RPMI8226 (cell line): Measurements from ENCODE around the gene POLK.
"Not testable (repeated sequence)": the region's sequence is repeated elsewhere in the genome, so short reads cannot be mapped to it uniquely, and the experiment has no call there.

ENCODE experiments used
- DNase-seq: peaks from one replicate; pipeline ENCODE4 v3.0.0-alpha.2; 2015

The POLK gene

DNA sequence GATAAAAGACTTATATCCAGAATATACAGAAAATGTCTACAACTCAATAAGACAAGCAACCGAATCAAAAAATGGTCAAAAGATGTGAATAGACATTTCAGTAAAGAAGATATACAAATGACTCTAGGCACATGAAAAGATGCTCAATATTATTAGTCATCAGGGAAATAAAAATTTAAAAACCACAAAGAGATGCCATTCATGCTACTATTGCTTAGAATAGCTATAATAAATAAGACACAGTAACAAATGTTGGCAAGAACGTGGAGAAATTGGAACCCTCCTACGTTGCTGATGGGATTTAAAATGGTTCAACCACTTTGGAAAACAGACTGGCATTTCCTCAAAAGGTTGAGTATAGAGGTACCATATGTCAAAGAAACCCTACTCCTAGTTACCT is 39.8 kb downstream of the POLK start:
- no peak for DNase-seq

DNA sequence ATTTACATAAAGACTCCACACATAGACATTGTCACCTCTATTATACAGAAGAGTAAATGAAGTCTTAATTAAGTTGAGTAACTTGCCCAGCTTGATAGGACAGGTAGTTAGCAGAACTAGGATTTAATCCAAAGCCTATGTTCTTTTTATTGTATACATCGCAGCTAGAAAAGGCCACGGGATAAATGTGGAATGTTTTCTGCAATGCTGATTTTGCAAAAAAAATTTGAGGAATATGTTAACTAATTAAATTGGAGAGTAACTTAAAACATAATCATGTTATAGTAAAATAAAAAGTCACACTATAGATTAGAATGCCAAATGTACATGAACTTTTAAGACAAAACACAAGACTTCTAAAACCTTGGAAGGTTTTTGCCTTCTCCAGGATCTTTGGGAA is 41.1 kb downstream of the POLK start:
- no peak for DNase-seq

DNA sequence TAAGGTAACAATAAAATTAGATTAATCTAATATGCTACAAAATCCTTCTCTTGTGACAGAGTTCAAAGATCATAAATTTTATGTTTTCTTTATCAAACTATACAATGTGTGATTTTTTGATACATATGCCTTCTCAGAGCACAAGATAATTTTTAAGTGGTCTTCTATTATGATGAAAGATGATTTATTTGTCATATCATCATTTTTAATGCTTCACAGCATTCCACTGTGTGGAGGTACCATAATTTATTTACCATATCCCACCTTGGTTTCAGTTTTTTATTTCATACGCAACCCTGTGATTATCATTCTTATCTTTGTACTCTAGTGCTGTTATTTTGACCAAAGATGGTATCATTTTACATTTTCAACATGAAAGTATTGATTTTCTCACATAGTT is 41.7 kb downstream of the POLK start:
- DNase-seq, result no peak

DNA sequence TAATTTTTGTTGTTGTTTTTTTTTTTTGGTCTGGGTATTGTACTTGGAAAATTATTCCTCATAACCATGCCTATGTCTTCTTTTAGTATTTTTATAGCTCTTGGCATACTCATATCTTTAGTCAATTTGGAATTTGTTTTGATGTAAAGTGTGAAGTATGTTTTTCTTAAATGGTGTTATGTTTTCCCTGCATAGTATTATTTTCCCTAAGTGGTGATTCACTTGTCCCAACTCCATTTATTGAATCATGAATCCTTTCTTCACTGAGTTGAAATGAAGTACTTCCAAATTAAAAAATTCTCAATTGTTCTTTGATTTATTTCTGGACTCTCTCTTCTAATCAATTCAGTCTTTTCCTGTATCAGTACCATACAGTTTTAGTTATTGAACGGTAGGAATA is 46.5 kb downstream of the POLK start:
- no peak for DNase-seq

DNA sequence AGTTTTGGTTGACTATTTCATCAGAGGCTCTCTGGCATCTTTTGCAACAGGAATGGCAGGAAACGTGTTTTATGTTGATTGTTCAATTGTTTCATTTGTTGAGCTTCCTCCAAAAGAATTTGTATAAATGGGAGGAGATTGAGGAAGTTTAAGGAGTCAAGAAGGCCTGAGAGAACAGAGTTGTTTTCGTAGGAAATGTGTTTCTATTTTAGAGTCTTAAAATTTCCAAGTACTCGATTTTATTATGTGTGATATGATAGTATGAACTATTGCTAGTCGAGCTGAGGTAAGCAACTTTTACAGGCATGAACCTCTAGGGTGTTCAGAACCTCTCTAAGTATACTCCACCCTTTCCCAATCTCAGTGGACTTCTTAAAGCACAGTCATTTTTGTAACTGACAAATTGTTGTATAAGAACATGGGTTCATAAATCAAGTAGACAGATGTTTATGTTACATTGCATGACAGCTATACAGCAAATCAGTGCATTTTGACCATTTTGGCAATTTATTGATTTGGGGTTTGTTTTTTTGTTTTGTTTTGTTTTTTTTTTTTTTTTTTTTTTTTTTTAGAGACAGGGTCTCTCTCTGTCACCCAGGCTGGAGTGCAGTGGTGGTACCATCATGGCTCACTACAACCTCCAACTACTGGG is 47.4 kb downstream of the POLK start:
- DNase-seq, result no peak

DNA sequence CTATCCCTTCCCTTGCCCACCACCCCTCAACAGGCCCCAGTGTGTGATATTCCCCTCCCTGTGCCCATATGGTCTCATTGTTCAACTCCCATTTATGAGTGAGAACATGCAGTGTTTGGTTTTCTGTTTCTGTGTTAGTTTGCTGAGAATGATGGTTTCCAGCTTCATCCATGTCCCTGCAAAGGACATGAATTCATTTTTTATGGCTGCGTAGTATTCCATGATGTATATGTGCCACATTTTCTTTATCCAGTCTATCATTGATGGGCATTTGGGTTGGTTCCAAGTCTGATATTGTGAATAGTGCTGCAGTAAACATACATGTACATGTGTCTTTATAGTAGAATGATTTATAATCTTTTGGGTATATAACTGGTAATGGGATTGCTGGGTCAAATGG is 49.0 kb downstream of the POLK start:
- not testable (repeated sequence) for DNase-seq

DNA sequence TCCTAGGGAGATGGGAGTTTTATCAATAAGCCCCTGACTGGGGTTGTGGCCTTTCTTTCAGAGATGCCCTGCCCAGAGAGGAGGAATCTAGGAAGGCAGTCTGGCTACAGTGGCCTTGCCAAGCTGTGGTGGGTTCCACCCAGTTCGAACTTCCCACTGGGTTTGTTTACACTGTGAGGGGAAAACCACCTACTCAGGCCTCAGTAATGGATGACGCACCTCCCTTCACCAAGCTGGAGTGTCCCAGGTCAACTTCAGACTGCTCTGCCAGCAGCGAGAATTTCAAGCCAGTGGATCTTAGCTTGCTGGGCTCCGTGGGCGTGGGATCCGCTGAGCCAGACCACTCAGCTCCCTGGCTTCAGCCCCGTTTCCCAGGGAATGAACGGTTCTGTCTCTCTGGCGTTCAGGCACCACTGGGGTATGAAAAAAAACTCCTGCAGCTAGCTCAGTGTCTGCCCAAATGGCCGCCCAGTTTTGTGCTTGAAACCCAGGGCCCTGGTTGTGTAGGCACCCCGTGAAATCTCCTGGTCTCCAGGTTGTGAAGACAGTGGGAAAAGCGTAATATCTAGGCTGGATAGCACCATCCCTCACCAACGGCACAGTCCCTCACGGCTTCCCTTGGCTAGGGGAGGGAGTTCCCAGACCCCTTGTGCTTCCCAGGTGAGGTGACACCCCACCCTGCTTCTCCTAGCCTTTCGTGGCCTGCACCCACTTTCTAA is 54.5 kb downstream of the POLK start:
- DNase-seq, result not testable (repeated sequence)

DNA sequence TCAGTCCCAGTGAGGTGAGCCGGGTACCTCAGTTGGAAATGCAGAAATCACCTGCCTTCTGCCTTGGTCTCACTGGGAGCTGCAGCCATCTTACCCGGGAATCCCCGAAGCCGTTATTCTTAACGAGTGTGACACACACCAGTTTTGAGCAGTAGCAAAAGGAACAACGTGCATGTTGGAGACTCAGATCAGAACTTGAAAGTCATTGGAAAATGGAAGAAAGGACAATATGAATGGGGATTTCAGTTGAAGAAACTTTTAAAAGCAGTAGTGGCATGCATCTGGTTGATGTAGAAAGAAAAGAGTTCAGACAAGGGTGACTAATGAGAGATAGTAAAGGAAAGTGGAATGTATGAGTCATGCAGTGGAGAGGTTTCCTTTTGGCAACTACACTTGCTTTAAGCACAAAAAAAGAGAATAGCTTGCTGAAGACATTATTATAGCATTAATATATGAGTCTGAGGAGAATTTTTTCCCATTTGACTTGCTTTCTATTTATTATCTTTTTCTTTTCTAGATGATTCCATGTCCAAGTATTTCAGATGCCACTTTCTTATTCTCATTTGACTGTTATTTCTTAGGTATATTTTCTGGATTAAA is 55.1 kb downstream of the POLK start:
- DNase-seq, result no peak

DNA sequence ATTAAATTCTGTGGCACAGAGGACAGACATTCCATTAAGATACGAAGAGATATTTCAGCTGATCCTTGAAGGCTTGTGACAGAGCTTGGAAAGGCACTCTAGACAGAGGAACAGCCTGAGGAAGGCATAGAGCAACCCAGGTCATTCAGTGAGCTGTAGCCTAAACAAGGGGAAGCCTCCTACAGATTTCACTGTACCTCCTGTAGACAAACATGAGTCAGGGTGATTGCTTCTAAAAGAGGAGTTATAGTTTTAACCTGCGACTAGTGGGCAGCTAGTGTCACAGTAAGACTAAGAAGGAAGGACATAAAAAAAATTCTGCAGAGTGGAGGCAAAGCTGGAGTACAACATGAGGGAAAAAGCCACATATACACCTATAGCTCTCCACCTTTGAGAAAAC is 56.0 kb downstream of the POLK start:
- DNase-seq, result no peak

DNA sequence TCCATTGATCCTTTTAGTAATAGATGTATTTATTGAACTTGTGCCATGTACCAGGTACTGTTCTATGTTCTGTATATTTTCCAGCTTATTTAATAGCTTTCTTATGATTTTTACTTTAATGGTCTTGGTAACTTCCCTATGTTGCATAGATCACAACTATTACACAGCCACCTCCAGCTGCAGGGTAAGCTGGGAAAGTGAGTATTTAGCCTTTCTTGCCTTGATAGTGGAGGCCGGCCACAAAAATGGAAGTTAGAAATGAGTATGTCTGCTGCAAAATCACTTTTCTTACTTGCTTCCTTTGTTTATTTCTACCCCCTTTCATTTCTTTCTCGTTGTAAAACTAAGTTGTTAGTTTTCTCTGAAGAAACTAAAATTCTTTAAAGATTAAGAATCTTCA is 56.5 kb downstream of the POLK start:
- no peak for DNase-seq

DNA sequence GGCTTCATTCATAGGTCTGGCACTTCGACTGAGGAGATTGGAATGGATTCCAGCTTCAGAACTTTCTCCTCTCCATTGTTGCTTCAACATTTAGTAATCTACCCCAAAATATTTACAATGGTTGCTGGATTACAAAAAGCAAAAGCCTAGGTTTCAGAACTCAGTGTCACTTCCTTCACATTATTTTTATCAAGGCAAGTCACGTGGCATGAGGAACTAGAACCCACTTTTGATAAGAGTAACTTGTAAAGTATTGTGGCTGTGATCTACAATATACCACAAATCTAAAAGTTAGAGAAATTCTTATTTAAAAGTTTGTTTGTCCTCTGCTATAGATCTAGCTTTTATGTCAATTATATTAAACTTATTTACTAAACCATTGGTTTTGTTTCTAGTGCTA is 59.9 kb downstream of the POLK start:
- no peak for DNase-seq

DNA sequence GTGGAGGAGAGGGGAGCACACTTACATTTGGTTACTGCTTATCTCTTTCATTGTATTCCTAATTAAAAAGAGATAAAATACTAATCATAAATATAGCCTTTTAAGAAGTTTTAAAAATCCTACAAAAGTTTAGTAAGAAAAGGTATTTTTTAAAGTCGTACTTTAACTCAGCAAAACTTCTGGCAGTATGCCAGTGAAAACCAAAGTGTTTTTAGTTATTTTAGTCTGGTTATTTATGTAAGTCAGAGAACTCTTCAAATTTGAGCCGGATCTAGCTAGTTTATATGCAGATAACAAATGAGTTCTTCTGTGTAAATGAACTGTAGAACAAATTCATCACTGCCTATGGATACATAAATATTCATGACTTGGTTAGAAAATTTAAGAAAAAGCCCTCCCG is 63.1 kb downstream of the POLK start:
- DNase-seq, result no peak

DNA sequence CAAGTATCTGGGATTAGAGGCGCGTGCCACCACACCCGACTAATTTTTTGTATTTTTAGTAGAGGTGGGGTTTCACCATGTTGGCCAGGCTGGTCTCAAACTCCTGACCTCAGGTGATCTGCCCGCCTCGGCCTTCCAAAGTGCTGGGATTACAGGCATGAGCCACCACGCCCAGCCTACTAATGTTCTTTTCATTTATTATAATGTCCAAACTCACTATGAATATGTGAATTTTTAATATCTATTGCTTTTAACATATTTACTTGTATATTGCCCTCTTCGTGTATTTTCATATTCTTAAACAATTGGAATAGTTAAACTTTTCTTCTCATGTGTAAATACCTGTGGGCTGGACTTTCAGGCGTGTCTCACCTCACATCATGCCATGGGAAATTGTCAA is 66.6 kb downstream of the POLK start:
- not testable (repeated sequence) for DNase-seq

DNA sequence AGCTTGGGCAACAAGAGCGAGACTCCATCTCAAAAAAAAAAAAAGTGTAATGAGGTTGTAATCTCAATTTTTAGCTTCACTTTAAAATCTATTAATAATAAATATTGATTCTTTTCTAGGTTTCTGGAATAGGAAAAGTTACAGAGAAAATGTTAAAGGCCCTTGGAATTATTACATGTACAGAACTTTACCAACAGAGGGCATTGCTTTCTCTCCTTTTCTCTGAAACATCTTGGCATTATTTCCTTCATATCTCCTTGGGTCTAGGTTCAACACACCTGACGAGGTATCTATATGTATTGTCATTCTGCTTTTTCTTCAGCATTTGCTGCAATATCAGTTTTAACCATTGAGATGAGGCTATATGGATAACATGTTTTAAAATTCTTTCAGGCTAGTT is 73.0 kb downstream of the POLK start:
- no peak for DNase-seq

DNA sequence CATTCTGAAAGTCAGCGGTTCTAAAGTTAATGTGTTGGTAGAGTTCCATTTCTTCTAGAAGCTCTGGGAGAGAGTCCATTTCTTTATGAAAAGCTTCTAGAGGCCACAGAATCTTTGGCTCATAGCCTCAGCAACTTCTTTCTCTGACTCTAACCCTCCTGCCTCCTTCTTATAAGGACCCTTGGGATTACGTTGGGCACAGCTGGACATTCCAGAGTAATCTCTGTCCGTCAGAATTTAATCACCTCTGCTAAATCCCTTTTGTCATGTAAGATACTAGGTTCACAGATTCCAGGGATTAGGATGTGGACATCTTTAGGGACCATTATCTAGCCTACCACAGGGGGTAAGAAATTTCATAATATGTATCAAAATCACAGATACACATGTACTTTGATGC is 77.0 kb downstream of the POLK start:
- no peak for DNase-seq

DNA sequence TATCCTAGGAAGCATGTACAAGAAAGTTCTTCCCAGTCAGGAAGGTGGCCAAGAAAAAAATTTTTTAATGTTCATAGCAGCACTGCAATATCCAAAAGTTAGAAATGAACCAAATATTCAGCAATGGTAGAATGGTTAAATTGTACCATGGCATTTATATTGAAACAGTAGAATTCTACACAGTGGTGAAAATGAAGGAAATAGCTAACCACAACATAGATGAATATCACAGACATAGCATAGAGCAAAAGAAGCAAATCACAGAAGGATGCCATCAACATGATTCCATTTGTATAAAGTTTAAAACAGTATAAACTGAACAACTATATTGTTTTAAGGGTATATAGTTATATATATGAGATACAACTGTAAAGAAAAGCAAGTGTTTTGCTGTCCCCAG is 88.8 kb downstream of the POLK start:
- DNase-seq, result no peak

DNA sequence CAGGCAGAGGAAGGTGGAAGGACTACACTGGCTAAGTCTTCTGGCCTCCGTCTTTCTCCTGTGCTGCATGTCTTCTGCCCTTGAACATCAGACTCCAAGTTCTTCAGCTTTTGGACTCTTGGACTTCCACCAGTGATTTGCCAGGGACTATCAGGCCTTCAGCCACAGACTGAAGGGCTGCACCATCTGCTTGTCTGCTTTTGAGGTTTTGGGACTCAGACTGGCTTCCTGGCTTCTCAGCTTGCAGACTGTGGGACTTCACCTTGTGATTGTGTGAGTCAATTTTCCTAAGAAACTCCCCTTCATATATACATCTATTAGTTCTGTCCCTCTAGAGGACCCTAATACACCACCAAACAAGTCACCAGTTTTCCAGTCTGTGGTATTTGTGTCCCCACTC is 89.9 kb downstream of the POLK start:
- no peak for DNase-seq

DNA sequence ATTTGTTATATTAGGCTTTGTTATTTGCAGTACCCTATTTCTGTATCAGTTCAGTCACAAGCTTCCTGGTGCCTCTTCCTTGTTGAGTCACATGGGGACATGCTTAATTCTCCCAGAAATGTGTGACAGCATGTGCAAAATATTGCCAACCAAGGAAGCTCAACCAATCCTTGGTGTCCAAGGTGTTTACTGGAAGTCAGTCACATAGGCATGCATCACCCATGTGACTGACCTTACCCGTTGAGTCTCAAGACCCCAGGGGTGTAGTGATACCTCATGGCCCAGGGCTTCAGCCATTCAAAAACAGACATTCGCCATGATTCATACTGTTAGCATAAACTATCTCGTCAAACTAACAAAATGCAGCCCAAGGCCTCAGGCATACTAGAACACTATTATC is 90.3 kb downstream of the POLK start:
- DNase-seq, result no peak

DNA sequence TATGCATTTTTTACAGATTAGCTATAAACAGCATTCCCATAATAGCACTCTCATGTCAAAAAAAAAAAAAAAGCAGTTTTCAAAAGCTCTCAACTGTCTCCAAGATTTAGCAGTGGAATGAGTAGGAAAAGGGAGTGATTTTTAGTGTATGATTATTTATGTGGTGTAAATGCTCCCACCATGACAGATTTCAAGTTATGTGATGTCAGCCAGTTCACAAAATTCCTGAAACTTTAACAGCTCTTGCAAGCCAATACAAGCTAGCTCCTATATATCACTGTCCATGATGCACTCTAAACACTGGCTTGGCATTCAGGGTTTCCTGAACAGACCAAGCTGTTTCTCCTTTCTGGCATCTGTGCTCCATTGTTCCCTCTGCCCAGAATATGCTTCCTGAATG is 91.7 kb downstream of the POLK start:
- no peak for DNase-seq

DNA sequence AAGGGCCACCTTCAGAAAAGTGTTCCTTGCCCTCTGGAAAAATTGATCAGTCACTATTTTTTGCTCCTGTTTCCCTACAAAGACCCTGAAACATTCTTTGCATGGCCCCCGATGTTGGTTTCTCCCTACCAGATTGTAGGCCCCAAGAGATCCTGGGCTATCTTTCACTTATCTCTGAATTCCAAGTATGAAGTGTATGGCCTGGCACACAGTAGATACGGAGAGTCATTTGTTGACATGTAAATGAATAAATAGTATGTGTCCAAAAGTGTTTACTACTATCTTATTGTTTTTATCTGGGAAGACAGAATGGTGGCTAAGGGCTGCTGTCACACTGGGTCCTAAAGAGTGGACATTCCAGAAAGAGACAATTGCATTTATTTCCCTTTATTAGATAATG is 92.1 kb downstream of the POLK start:
- DNase-seq, result no peak

DNA sequence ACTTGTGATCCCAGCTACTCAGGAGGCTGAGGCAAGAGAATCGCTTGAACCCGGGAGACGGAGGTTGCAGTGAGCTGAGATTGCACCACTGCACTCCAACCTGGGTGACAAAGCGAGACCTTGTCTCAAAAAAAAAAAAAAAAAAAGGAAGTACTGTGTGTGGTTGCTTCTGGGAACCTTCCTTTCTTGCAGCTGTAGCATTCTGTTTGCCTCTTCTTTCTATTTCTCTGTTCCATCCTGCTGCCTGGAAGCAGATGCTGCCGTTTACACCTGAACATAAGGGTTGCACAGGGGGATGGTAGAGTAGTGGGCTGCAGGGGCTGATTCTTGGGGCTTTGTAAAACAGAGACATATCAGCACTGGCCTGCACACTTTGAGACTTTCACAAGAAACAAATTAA is 95.7 kb downstream of the POLK start:
- not testable (repeated sequence) for DNase-seq

DNA sequence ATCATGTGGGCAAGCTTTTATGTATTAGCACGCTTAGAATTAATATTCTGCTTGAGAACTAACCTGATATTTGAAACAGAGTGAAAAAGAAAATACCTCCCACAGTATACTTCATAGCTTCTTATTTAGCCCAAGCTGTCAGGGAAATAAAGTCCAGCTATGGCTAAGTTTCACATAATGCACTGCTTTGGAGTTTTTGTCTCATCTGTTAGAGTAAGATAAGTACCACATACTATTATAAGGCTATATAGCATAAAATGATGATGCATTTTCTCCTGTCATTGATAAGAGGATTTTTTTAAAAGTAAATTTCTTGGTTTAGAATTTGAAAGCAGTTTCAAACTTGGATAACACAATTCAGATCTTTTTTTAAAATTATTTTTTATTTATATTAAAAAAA is 97.2 kb downstream of the POLK start:
- DNase-seq, result no peak

DNA sequence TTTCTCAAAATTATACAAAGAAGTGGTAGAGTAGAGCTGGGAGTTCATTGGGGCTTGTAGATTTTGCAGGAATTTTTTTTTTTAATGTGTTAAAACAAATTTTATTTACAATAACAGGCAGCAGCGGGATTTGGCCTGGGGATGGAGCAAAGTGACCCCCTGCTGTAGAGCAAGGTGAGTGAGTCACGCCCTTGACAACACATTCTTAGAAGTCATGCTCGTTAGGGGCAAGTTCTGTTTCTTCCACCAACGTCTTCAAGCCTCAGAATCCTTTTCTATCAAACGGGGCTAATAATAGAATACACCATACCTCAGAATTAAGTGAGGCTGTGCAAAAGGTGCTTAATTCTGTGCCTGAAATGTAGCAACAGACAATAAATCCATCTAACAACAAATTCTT is 98.5 kb downstream of the POLK start:
- DNase-seq, result no peak

DNA sequence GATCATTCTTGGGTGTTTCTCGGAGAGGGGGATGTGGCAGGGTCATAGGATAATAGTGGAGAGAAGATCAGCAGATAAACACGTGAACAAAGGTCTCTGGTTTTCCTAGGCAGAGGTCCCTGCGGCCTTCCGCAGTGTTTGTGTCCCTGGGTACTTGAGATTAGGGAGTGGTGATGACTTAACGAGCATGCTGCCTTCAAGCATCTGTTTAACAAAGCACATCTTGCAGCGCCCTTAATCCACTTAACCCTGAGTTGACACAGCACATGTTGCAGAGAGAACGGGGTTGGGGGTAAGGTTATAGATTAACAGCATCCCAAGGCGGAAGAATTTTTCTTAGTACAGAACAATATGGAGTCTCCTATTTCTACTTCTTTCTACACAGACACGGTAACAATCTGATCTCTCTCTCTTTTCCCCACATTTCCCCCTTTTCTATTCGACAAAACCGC is 99.2 kb downstream of the POLK start:
- DNase-seq, result not testable (repeated sequence)
